ENCODE measurements around the gene NEU4. TPM values are rescaled to one million over a fixed set of nuclear protein-coding genes. Genes with fewer than 3 reads are reported as not detected.

NEU4 gene
- total RNA-seq, 1 experiment from 2014 or later, result 10.0 TPM

DNA sequence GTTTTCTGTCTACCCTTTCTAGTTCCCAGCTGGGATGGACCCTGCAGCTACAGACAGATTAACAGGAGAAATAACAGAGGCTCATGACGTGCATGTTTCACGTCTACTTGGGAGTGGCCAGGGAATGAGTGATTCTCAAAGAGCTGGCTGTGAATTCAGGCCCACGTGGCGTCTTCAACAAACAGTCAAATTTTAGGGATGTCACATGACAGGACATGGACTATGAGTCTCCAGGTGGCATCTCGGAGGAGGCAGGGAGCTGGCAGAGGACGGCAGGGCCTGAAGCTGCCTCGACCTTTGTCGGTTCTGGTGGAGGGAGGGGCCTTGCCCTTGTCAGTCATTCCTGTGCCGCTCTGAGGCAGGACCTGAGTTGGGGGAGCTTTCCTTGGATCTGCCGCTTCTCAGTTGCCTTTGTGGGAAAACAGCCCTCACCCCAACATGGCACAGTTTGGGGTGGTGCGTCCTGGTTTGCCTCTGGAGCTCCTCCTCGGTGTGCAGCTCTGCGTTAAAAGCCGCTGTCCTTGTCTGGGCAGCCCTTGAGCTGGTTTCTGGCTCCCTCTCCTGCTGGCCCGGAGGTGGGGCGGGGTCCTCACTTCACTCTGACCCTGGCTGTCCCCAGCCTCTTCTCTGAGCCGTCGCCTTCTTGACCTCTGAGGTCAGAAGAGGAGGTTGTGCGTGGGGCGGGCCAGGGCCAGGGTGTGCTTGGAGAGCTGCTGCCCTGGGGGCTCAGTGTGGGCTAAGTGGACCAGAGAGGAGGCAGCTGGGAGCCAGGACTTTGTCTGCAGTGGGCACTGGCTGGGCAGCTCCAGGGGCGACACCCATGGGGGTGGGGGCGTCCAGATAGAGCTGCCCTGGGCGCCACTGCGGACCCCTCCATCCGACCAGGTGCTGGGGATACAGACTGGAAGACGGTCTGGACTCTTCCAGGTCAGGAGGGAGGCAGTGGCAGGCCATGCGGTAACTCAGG lies 44.4 kb upstream of the NEU4 start:
- ATAC-seq, result 0 out of 2 replicates have a peak, but pooled peaks have one; percentile 17
- ChIA-PET POLR2A (no interaction called here), CTCF (no interaction called here)
- in situ Hi-C loops (cut with HindIII; ENCODE audit: low pct_unique_long_range_greater_than_20kb, low sequenced_read_pairs) (no loop called here), intact Hi-C loops (cut with micrococcal nuclease; ENCODE audit: unreplicated experiment) (no loop called here)
- no TSS peak for BruUV-seq (replicated peaks)
- DNase-seq (ENCODE audit: low read depth, low spot score), result no peak
- no peaks in the 10 kb centered on the region for H3K9me3 ChIP-seq (ENCODE audit: control insufficient read depth, insufficient read depth, low read depth, low read length)
- no peaks in the 10 kb centered on the region for H3K27me3 ChIP-seq (ENCODE audit: control insufficient read depth, insufficient read depth, low read length)
- H3K4me1 ChIP-seq (ENCODE audit: control insufficient read depth, insufficient read depth, low read length), result peaks cover 12% of the 10 kb centered on the region
- H3K4me3 ChIP-seq (ENCODE audit: low read depth in 2 of 2, low read length in 2 of 2), result no peak overlapping the region
- TF ChIP-seq TCF7L2 (IDR thresholded peaks at IDR 0.05; ENCODE audit: low read depth, low read length), result no peak
- TF ChIP-seq POLR2AphosphoS5 (IDR thresholded peaks at IDR 0.05; ENCODE audit: low read depth, low read length), result no peak
- TF ChIP-seq SIN3A (IDR thresholded peaks at IDR 0.05; ENCODE audit: borderline replicate concordance, insufficient read depth, low read depth, low read length), result no peak
- TF ChIP-seq, protein P1, sequence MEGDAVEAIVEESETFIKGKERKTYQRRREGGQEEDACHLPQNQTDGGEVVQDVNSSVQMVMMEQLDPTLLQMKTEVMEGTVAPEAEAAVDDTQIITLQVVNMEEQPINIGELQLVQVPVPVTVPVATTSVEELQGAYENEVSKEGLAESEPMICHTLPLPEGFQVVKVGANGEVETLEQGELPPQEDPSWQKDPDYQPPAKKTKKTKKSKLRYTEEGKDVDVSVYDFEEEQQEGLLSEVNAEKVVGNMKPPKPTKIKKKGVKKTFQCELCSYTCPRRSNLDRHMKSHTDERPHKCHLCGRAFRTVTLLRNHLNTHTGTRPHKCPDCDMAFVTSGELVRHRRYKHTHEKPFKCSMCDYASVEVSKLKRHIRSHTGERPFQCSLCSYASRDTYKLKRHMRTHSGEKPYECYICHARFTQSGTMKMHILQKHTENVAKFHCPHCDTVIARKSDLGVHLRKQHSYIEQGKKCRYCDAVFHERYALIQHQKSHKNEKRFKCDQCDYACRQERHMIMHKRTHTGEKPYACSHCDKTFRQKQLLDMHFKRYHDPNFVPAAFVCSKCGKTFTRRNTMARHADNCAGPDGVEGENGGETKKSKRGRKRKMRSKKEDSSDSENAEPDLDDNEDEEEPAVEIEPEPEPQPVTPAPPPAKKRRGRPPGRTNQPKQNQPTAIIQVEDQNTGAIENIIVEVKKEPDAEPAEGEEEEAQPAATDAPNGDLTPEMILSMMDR (IDR thresholded peaks at IDR 0.05), result no peak
- TF ChIP-seq, protein P2, sequence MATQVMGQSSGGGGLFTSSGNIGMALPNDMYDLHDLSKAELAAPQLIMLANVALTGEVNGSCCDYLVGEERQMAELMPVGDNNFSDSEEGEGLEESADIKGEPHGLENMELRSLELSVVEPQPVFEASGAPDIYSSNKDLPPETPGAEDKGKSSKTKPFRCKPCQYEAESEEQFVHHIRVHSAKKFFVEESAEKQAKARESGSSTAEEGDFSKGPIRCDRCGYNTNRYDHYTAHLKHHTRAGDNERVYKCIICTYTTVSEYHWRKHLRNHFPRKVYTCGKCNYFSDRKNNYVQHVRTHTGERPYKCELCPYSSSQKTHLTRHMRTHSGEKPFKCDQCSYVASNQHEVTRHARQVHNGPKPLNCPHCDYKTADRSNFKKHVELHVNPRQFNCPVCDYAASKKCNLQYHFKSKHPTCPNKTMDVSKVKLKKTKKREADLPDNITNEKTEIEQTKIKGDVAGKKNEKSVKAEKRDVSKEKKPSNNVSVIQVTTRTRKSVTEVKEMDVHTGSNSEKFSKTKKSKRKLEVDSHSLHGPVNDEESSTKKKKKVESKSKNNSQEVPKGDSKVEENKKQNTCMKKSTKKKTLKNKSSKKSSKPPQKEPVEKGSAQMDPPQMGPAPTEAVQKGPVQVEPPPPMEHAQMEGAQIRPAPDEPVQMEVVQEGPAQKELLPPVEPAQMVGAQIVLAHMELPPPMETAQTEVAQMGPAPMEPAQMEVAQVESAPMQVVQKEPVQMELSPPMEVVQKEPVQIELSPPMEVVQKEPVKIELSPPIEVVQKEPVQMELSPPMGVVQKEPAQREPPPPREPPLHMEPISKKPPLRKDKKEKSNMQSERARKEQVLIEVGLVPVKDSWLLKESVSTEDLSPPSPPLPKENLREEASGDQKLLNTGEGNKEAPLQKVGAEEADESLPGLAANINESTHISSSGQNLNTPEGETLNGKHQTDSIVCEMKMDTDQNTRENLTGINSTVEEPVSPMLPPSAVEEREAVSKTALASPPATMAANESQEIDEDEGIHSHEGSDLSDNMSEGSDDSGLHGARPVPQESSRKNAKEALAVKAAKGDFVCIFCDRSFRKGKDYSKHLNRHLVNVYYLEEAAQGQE (IDR thresholded peaks at IDR 0.05; ENCODE audit: insufficient read depth in 1 of 2, low read depth in 2 of 2, low read length in 1 of 2), result no peak
- H3K36me3 ChIP-seq (ENCODE audit: control insufficient read depth, insufficient read depth, low read length), result no peaks in the 10 kb centered on the region
- no peak overlapping the region for H3K27ac ChIP-seq (ENCODE audit: low read length)

DNA sequence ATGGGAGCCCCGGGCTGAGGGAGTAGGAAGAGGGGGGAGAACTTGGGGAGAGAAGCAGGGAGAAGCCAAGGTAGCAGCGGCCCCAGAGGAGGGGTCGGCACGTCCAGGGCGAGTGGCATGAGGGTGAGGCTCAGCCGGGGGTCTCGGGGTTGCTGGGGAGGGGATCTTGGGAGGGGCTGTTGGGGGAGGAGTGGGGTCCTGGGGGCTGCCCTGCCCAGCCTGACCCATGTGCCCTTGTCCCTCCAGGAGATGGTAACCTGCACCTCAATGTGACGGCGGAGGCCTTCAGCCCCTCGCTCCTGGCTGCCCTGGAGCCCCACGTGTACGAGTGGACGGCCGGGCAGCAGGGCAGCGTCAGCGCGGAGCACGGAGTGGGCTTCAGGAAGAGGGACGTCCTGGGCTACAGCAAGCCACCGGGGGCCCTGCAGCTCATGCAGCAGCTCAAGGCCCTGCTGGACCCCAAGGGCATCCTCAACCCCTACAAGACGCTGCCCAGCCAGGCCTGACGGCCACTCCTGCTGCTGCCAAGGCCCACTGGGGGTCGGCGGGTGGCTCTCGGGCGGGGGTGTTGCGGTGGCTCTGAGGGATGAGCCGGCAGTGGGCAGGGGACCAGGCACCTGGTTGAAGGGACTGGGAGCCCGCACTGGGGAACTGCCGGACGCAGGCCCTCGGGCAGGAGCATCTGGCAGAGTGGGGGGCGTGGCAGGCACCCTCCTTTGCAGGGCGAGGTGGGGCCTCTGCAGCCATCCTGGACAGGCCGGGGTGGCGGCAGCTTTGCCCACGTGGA lies 41.3 kb upstream of the NEU4 start:
- Histone ChIP-seq H3K27ac (ENCODE audit: low read length) (no peak overlapping the region), H3K27me3 (ENCODE audit: control insufficient read depth, insufficient read depth, low read length) (no peaks in the 10 kb centered on the region), H3K4me1 (ENCODE audit: control insufficient read depth, insufficient read depth, low read length) (peaks cover 11% of the 10 kb centered on the region), H3K4me3 (ENCODE audit: low read depth in 2 of 2, low read length in 2 of 2) (no peak overlapping the region), H3K36me3 (ENCODE audit: control insufficient read depth, insufficient read depth, low read length) (no peaks in the 10 kb centered on the region), H3K9me3 (ENCODE audit: control insufficient read depth, insufficient read depth, low read depth, low read length) (no peaks in the 10 kb centered on the region)
- in situ Hi-C loops (cut with HindIII; ENCODE audit: low pct_unique_long_range_greater_than_20kb, low sequenced_read_pairs) (no loop called here), intact Hi-C loops (cut with micrococcal nuclease; ENCODE audit: unreplicated experiment) (no loop called here)
- ChIA-PET POLR2A (no interaction called here), CTCF (no interaction called here)
- TF ChIP-seq POLR2AphosphoS5 (IDR thresholded peaks at IDR 0.05; ENCODE audit: low read depth, low read length), result no peak
- no TSS peak for BruUV-seq (replicated peaks)
- DNase-seq (ENCODE audit: low read depth, low spot score) (no peak), ATAC-seq (0 out of 2 replicates have a peak, but pooled peaks have one; percentile 17)

Measured in Panc1 (cell line).